PC-9 (cell line): ENCODE results near the gene AQR.

Source experiments
- EZH2 ChIP-seq: fragments of 200-600 bp; sonication (generic); IDR thresholded peaks from 2 replicates; pipeline ENCODE4 v1.8.0; 2017; ENCODE audit warnings: antibody characterized with exemption, low read depth
- TF ChIP-seq, protein P1 (sequence below): fragments of 200-600 bp; sonication (generic); conservative IDR thresholded peaks from 2 replicates; pipeline ENCODE4 v1.6.1; 2017; ENCODE audit warnings: mixed run types, antibody characterized with exemption, mild to moderate bottlenecking, moderate library complexity

DNA sequence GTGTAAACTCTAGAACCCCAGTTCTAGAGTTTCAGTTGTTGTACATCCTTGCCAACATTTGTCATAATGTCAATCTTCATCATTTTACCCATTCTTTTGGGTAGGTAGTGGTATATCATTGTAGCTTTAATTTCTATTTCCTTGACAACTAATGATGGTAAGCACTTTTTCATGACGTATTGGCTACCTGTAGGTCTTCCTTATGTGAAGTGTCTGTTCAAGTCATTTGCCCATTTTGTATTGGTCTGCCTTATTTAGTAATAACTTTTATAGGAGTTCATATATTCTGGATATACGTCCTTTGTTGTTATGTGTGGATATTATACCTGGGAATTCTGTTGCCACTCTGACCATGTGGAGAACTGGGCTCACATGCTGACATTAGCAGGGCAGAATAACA, 100.4 kb downstream of the AQR start:
- TF ChIP-seq, protein P1, sequence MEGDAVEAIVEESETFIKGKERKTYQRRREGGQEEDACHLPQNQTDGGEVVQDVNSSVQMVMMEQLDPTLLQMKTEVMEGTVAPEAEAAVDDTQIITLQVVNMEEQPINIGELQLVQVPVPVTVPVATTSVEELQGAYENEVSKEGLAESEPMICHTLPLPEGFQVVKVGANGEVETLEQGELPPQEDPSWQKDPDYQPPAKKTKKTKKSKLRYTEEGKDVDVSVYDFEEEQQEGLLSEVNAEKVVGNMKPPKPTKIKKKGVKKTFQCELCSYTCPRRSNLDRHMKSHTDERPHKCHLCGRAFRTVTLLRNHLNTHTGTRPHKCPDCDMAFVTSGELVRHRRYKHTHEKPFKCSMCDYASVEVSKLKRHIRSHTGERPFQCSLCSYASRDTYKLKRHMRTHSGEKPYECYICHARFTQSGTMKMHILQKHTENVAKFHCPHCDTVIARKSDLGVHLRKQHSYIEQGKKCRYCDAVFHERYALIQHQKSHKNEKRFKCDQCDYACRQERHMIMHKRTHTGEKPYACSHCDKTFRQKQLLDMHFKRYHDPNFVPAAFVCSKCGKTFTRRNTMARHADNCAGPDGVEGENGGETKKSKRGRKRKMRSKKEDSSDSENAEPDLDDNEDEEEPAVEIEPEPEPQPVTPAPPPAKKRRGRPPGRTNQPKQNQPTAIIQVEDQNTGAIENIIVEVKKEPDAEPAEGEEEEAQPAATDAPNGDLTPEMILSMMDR = no peak
- no peak for TF ChIP-seq EZH2
